Non-pigmented ciliary epithelial cell (primary cell): Measurements from ENCODE around the gene DIP2B.
"Not testable (repeated sequence)": the region's sequence is repeated elsewhere in the genome, so short reads cannot be mapped to it uniquely, and the experiment has no call there.

Experiments used
- DNase-seq: peaks from one replicate; pipeline ENCODE4 v3.0.0-alpha.2; 2010; ENCODE audit warnings: low read depth

The DIP2B gene

DNA sequence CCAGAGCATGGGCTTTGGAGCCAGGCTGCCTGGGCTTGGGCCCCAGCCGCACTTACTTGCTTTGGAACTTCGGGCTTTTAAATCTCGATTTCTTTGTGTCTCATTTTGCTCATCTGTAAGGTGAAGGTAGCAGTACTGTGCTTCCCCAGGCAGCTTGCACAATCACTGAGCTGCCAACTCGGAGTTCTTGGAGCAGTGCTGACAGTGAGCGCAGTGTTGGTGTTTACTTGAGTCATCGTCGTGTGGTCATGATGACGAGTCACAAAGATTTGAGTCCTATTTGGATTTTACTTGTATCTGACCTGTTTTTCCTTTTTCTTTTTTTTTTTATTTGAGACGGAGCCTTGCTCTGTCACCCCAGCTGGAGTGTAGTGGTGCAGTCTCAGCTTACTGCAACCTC is 227.8 kb downstream of the DIP2B start:
- peak; percentile 85 for DNase-seq

DNA sequence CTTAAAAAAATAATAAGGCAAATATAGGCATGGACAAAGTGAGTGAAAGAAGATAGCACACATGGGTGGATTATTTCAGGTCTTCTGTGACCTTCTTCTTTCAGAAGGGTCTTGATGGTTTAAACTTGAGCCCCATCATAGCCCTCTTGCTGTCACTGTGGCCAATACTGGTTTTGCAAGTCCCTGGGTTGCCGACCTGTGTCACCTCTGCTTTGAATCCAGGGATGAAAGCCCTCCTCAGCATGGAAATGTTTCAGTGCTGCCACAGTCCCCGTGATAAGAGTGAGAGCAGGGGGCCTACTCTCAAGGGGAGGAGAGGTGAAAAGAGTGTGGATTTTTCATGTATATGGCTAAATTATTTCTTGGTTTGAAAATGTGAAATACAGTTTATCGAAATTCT is 228.9 kb downstream of the DIP2B start:
- no peak for DNase-seq

DNA sequence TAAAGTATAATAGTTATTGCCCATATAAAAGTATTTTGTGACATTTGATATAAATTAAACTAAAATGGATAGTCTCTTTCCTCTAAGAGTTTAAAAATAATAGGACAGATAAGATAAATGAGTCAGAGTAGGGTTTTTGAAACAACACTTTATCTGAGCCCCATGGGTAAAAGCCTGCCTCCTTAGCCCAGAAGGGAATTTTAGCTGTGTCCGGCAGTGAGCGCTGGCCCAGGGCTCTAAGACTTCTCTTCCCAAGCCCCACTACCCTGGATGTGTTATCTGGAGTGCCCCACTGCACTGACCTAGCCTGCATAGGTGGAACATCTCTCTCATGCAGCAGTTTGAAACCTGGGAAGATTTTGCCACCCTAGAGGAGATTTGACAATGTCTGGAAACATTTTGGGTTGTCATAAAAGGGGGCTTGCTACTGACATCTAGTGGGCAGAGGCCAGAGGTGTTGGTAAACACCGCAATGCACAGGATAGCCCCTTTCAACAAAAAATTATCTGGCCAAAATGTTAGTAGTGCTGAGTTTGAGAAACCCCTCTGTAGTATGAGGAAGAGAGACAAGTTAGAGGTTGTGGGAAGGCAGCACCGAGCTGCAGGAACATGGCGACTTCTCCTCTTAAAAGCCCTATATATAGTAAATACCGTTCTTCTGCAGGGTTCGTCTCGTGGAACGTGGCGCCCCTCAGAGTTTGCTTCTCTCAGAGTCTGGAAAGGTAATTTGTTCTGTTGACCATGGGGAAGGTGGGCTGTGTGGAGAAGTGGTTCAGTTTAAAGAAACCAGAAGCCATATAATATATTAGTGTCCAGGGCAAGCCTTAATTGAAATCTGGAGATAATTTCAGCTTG is 229.9 kb downstream of the DIP2B start:
- no peak for DNase-seq

DNA sequence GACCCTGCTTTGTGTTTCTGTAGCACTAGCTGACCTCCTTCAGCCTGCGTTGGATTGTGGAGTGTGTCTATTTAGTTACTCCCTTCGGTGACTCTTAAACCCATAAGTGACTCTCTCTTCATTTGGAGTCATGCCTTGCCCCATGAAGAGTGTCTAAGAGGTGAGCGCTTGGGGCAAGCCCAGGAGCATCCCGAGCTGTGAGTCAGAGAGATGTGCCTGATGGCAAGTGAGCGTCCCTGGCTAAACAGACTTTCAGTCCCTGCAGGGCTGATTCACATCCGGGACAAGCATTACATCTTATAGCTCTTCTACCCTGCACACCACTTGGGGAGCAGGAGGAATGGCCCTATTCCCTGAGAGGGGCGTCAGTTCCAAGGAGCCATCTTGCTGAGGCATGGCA is 234.8 kb downstream of the DIP2B start:
- DNase-seq = no peak

DNA sequence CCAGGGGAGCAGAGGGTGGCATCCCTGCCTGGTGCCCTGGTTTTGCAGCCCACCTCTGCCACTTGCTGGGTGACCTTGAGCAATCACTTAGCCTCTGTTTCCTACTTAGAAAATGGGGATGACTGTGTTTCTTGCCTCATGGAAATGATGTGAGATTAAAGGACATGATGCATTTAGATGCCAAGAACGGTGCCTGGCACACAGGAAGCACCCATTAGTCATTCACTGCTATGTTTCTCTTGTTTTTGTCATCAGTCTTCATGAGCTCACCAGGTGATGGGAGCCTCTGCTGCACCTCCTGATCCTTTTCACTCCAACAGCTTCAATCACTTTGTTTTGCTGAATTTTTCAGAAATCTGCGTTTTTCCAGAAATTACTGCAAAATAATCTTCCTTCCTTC is 235.5 kb downstream of the DIP2B start:
- DNase-seq = no peak

DNA sequence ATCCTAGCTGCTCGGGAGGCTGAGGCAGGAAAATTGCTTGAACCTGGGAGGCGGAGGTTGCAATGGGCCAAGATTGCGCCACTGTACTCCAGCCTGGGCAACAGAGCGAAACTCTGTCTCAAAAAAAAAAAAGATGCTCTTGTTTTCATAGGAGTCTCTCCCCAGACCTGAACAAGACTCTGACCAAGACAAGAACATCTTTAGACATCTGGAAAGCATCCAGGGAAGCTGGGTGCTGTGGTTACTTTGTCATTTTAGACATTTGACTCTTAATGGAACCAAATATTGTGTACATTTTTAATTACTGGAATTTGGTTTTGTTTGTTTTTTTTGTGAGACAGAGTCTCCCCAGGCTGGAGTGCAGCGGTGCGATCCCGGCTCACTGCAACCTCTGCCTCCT is 238.0 kb downstream of the DIP2B start:
- no peak for DNase-seq

DNA sequence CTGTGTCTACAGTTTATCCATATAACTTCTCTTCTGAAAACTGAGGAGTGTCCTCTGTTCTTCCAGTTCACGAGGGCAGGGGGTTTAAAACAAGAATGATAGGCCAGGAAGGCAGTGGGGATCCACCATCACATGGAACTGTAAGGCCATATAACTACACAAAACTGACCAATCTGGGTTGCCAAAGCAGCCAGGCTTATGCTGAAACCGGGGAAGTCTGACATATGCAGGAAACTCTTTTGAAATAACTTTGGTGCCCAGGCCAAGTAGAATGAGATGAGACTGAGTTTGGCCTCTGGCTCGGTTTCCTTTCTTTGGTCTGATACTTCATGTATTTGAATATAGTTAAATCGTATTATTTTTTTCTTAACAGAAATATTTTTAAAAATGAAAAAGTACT is 241.1 kb downstream of the DIP2B start:
- DNase-seq = no peak

DNA sequence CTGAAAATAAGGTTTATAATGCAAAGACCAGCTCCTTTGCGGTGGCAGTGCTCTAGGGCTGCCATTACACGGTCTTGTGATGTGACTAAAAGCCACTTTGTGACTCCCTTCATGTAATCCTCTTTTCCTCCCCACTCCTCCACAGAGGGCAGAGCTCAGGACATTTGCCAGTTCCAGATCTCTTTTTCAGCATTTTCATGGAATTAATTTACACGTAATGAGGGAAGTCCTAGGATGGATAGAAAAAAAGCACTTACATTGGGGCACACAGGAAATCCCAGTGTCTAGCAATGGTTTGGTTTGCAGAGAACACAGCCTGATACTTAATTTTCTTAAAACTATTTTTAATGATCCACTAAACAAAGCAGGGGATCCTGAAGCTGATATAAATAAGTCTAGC is 241.6 kb downstream of the DIP2B start:
- DNase-seq = no peak

DNA sequence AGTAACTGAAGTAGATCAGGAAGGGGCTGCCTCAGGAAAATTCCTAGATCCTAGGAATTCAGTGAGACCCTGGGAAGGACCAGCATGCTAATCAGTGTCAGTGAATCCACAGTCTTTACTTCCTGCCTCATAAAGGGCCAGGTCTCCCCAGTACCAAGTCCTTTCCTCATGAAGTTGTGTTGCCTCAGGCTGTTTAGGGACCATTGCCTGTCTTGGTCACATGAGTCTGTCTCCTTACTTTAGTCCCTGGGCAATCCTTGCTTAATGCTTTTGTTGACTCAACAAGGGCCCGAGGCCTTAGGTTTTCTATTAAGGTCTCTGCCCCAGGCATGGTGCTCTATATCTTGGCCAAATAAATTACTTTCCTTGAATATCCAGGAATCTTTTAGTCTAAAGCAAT is 243.0 kb downstream of the DIP2B start:
- no peak for DNase-seq

DNA sequence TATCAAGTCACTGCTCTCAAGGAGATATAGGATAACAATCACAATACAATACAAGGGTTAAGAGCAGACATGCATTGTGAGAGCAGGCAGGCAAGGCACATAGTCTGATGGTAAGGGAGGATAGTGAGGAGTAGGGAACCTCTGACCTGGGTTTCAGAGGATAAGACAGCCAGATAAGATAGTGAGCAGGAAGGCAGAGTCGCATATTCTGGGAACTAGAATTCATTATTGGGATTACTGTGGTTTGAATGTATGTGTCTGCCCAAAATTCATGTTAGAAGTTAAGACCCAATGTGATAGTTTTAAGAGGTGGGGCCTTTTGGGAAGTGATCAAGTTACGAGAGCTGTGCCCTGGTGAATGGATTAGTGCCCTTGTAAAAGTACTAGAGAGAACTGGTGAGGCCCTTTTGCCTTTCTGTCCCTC is 244.7 kb downstream of the DIP2B start:
- no peak for DNase-seq

DNA sequence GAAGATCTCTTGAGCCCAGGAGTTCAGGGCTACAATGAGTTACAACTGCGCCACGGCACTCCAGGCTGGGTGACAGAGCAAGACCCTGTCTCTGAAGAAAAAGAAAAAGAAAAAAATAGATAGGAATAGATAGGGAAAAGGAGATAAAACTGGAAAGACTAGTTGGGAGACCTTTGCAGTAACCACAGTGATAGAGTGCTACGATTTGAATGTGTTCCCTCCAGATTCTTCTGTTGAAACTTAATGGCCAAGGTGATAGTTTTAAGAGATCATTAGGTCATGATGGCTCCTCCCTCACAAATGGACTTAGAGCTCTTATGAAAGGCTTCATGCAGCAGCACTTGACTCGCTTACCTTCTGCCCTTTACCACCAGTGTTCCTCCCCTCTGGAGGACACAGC is 245.6 kb downstream of the DIP2B start:
- DNase-seq = no peak

DNA sequence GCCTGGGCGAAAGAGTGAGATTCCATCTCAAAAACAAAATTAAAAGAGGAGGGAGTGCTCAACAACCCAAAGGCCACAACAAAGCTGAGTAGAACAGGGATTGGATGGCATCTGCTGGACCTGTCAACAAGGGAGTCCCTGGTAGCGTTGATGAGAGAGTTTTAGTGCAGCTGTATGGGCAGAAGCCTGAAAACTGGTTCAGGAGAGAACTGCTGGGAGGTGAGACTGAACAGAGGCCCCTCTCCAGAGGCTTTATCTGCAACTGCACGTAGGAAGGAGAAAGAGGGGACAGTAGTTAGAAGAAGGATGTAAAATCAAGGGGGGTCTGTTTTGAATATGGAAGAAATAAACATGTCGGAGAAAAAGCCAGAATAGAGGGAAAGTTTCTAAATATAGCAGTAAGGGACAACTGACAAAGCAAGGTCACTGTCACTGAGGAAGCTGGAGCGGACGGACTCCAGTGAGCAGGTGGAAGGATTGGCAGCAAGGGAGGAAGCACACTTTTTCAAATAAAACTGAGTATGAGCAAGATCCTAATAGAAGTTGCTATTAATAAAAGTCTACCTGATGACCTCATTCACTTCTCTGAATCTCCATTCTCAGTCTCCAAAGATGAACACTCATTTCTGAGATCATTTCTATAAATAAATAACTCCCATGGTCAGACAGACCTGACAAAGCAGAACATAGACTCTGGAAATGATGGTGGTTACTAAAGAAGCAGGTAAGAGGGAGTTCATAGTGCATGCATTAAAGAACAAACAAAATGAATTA is 247.3 kb downstream of the DIP2B start:
- no peak for DNase-seq

DNA sequence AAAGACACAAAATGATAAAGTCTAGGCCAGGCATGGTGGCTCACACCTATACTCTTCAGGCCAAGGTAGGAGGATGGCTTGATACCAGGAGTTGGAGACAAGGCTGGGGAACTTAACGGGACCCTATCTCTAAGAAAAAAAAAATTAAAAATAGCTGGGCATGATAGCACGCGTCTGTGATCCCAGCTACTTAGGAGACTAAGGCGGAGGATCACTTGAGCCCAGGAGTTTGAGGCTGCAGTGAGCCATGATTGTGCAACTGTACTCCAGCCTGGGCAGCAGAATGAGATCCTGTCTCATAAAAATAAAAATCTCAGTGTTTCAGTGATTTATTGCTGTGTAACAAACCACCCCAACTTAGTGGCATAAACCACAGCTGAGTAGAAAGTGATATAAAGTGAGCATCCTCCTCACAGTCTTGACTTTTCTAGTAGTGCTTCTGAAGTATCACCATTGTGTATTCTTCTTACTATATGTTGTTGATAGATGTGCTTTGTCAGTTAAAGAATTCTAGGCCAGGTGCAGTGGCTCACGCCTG is 248.5 kb downstream of the DIP2B start:
- DNase-seq = no peak

DNA sequence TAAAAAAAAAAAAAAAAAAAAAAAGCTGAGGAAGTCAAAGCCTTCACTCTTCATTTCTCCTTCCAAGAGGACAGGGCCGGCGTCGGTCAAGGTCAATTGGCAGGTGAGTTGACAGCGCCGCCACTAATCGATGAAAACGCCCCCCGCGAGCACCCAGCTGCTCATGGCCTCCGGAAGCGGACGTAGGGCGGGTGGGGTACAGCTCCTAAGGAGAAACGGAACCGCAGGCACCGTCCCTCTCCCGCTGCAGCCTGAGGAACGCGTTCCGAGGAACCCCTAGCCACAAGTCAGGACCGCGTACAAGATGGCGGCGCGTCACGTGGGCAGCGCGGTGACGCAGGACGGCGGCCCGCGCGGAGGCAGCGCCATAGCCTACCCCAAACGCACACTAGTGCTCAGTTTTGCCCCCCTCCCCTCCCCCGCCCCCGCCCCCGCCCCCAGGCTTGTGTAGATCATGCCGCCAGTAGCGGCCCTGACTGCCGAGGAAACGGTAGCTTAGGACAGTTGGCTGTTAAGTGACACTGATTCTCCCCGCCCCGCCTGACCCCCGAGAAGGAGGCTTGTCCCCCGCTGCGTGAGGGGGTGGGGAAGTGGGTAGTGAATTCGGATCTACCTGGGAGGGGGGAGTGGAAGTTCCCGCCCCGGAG is 259.0 kb downstream of the DIP2B start, which contains the start of gene ATF1:
TSS of gene ATF1 (plus strand) at position 463 of the 647 bp plus-strand sequence. CDS start 16,045 bp downstream, outside the sequence.
- DNase-seq = peak; percentile 52

DNA sequence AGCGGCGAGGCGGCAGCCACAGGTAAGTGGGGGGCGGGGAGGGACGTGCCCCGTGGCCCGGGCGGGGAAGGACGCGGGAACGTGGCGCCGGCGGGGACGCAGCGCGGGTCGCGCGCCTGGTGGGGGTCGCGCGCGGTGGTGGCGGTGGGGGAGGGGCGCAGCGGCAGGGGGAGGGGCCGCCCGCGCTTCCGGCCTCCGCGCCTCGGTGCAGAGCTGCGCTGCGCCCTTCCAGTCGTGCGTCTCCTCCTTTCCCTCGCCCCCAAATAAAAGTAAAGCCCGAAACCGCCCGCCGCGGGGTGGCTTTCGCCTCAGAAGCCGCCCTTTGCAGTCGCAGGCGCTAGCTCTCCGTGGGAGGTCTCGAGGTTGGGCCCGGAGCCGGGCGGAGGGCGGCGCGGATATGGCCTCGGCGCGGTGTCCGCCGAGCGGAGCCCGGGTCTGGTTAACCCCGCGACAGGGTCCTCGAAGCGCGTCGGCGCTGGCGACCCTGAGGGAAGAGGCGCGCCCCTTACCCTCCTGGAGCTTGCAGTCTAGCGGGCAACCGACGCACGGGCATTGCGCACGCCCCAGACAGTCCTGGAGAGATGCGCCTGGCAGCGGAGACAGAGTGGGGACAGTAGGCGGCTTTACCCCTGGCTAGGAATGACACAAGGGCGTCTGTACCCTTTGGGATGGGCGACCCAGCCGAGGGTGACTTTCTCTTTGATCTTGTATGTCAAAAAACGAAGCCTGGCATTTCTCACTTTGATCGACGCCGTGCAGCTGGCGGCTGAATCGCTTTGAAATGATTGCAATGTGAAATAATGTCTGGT is 259.7 kb downstream of the DIP2B start:
- no peak for DNase-seq

DNA sequence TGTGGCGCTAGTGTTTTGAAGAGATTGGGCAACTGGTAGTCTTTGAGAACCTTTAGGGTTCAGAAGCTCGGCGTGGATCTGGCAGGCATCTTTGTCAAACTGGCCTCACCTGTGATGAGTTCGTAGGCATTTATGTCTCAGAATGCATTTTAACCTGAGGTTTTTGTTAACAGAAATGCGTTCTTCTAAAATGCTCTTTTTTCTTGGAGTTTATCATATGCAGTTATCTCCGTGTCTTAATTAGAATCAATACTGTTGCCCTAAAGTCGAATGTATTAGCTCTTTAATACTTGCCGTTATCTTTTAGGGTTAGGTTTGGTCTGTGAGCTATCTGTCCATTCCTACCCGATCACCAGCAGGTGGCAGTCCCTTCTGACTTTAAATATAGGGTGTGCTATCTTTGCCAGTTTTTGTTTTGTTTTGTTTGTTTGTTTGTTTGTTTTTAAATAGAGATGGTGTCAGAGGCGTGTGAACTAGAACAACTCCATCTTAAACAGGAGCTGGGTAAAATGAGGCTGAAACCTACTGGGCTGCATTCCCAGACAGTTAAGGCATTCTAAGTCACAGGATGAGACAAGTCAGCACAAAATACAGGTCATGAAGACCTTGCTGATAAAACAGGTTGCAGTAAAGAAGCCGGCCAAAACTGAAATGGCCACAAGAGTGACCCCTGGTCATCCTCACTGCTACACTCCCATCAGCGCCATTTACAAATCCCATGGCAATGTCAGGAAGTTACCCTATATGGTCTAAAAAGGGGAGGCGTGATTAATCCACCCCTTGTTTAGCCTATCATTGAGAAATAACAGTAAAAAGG is 260.5 kb downstream of the DIP2B start:
- DNase-seq = no peak

DNA sequence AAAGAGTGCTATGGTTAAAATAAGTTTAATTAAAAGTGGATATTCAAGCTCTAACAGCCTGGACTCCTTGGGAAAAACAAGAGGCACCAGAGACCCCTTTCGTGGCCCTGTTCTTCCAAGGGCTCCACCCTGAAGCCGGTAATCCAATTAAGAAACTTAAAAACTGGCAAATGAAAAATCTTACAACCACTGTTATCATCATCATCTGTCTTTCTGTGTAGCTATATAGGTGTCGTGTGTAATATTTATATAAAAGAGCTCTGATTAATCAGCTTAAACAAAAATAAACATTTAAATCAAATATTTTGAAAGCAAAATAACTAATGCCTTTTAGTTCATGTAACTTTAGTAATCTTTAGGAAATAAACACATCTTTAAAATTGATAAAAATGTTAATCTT is 263.6 kb downstream of the DIP2B start:
- no peak for DNase-seq

DNA sequence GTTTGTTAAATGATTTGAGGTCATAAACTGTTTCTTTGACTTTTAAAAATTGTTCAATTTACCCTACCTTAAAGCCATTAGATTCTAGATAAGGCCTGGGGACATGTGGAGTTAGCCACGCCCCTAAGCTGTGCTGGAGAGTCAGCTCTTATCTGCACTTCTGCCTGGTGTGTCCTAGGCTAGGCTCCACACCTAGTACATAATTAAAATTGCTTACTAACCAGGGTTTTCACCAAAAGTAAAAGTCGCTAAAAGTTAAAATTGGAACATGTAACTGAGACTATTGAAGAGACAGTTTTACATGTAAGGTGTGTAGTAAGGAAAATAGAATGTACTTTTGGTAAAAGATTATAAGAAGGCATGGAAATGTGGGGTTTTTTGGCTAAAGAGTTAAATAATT is 264.0 kb downstream of the DIP2B start:
- DNase-seq = not testable (repeated sequence)

DNA sequence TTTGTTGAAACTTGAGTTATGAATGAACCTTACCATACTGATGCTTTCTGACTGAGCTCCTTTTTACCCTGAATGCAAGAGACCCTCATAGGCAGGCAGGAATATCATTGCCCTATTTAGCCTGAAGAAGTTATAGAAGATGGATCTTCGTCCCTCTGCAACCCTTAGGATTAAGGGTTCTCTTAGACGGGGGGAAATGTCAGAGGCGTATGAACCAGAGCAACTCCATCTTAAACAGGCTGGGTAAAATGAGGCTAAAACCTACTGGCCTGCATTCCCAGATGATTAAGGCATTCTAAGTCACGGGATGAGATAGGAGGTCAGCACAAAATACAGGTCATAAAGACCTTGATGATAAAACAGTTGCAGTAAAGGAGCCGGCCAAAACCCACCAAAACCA is 266.6 kb downstream of the DIP2B start:
- no peak for DNase-seq

DNA sequence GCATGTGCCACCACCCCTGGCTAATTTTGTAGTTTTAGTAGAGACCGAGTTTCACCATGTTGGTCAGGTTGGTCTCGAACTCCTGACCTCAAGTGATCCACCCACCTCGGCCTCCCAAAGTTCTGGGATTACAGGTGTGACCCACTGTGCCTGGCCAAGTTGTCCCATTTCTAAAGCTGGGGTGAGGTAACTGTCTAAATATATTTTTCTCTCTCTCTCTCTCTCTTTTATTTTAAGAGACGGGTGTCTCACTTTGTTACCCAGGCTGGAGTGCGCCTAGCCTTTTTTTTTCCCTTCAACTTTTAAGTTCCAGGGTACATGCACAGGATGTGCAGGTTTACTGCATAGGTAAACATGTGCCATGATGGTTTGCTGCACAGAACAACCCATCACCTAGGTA is 267.7 kb downstream of the DIP2B start:
- no peak for DNase-seq

DNA sequence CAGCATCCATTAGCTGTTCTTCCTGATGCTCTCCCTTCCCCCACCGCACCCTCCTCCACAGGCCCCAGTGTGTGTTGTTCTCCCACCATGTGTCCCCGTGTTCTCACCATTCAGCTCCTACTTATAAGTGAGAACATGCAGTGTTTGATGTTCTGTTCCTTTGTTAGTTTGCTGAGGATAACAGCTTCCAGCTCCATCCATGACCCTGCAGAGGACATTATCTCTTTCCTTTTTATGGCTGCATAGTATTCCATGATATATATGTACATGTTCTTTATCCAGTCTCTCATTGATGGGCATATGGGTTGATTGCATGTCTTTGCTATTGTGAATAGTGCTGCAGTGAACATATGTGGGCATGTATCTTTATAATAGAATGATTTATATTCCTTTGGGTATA is 268.1 kb downstream of the DIP2B start:
- DNase-seq = no peak
